ENCODE results near the gene LMO4.
A peak's percentile ranks its signal among the peaks of the same experiment; 100 is the strongest.

Gene LMO4, protein sequence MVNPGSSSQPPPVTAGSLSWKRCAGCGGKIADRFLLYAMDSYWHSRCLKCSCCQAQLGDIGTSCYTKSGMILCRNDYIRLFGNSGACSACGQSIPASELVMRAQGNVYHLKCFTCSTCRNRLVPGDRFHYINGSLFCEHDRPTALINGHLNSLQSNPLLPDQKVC

DNA sequence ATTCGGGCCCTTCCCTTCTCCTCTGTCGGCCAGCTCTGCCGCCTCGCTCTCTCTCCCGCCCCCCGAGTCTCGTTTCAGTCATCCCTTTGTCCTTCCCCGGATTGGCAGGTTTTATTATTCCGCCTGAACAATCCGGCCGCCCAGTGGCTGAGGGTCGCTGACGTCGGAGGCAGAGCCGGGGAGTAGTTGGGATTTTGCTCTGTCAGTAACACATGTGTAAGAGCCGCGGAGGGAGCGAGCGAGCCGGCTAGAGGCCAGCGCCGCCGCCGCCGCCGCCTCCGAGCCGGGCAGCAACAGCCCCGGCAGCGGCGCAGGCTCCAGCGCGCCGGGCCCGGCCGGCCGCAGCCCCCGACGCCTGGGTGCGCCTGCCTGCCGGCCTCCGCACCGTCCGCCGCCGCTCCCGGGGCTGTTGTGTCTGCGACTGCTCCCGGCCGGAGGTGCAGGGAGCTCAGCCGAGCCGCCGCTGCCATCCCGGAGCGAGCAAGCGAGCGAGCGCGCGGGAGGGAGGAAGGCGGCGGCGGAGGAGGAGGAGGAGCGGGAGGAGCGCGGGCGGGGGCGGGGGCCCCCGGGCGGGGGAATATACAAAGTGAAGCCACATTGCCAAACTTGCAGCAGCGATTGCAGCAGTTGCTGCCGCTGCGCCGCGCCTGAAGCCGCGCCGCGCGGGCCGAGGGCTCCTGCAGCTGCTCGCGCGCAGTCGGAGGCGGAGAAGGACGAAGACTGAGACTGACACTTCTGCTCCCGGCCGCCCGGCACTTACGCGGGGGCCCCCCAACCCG is at the start of gene LMO4:
TSS of gene LMO4 (plus strand) at position 609 of the 779 bp plus-strand sequence. CDS start 3,136 bp downstream, outside the sequence.
- peak; percentile 96 for DNase-seq

DNA sequence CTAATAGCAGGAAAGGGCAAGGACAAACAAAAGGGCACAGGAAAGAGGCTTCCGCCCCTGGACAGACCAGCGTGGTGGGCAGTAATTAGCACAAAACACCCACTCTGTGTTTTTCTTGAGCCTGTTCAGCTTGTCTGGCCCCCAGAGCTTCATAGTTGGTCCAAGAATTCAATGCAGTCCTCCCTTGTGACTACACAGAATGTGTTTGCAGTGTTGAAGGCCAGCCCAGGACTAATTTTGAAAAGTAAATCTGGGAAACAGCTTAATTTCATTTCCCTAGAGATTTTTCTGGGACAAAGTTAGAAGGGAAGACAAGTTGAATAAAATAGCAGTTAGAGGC is 49.2 kb upstream of the LMO4 start:
- no peak for DNase-seq

DNA sequence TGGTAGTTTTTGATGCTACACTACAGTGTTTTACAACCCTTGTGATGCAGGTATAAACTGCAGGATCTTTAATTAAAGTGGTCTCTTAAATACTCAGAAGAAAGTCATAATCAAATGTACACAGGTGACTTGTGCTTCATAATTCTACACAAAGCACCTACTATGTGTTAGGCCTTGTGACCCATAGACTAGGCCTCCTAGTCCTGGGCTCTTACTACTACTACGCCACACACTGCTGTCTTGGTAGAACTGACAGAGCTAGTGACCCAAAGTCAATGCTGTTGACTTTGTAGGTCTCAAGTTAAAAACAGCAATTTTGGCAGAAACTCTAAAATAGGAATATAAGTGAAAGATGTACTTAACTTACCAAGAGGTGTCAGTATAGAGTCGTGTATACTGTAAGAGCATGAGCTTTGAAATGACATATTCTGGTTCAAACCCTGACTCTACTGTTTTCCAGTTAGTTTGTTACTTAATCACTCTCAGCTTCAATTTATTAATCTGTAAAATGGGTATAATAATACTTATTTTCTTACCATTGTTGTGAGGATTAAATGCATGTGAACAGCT is 48.6 kb upstream of the LMO4 start:
- DNase-seq = no peak

DNA sequence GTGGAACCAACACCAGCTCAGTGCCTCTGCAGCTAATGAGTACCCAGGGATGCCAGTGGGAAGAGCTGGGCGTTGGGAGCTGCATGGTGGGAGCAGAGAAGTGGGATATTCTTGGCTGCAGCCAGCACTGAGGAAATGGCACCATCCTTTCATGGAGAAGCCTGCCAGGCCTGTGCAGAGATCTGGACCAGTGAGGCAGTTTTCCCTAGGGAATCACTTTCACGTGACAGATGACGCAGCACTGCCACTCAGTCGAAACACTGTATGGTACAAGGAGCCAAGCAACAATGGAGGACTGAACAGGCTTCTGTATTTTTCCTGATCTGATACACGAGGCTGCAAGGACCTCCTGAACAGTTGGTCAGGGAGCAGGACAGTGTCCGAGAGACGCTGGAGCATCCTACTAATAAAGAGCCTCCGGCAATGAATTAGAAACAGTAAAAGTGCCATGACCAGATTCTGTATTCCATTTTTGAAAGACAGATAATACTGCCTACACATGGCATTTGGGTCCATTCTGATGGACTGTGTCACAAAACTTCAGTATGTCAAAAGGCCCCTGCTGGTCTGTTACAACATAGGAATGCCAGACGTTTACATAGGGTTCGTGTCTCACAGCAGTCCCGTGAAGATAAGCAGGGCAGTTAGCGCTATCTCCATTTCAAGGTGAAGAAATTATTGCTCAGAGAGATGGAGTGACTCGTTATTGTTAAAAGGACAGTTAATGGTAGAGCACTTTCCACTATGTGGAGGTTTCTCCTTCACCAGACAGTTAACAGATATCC is 44.0 kb upstream of the LMO4 start:
- DNase-seq = no peak

DNA sequence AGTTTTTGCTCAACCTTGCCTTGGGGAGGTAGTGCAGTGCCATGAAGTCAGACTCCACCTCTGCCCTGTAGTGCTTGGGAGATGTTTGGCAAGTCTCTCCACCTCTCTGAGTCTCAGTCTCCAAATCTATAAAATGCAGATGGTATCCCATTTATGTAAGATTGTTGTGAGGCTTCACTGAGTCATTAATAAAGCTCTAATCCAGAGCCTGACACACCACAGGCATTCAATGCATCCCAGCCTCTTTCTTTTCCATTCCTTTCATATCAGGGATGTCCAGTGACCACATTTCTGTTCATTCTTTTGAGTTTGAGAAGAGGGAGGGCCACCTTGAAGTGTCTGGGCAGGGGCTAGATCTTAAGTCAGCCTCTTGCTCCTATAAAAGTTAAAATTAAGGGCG is 37.6 kb upstream of the LMO4 start:
- DNase-seq = no peak

DNA sequence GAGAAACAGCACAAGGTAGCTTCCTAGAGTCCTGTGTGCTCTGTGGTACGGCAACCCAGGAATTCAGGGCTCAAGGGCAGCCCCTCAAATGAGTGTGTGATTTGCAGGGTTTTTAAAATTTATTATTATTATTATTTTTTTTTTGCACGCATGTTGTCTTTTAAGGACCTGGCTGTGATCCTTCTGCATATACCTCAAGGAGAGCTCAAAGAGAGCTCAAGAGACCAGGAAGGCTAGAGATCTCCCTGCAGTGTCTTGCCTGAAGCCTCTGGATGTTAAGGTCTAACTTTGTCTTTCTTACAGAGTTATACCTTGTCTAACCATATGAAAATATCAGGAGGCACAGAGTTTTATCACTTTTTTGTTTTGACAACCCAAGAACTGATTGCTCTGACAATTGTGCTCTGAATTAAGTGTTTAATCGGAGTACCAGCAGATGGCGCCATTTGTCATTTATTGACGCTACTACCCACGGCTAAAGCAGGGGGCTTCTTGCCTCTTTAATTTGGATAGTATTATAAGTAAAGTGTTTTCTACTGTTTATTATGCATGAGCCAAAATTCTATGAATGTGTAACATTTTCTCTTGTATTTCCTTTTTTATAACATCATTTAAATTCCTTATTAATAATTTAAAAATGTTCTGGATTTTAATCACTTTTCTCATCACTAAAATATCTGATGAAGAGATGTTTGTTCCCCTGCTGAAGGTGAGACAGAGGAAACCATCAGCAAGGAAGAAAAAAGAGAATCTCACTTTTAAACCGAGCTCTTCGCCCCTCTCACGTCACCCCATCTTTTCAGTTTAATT is 35.8 kb upstream of the LMO4 start:
- DNase-seq = peak; percentile 62

DNA sequence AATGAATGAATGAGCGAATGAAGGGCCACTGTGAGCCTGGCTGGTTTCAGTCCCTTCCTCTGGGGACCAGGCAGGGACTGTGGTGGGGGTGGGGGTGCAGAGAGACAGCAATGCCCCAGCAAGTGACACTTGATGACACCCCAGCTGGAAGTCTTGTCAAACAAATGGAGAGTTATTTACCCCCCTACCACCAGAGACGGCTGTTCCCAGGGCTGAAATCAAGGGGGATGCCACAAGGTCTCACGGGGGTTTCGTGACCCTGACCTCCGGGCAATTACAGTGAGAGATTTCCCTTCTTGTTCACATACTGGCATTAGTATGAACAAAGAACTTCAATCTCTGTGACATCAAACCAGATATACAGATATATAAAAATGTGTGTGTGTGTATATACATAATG is 34.0 kb upstream of the LMO4 start:
- DNase-seq = no peak

DNA sequence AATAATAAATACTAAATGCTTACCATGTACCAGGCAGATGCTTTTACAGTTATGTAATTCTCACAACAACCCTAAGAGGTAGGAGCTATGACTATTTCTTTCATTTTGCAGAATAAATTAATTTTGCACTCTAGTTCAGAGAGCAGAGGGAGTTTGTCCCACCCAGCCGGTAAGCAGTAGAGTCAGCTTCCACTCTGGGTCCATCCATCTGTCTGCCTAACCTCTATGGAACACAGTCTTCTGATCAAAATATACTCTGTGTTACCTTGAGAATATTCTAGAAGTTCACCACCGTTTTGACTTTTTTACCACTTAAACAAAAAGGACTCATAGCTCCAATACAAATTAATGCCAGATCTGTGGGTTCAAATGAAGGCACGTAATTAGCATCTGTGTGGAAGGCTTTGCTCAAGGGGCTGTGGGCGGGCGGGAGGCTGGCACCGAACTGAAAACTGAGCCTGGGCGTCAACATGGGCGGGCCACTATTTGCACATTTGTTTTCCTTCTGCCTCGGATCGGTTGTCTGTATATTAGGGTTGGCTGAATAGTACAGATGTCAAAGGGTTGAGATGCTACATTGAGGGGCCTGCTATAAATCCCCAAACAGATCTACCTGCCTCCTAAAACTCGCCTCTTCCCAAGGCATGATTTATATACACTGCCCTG is 33.1 kb upstream of the LMO4 start:
- no peak for DNase-seq

DNA sequence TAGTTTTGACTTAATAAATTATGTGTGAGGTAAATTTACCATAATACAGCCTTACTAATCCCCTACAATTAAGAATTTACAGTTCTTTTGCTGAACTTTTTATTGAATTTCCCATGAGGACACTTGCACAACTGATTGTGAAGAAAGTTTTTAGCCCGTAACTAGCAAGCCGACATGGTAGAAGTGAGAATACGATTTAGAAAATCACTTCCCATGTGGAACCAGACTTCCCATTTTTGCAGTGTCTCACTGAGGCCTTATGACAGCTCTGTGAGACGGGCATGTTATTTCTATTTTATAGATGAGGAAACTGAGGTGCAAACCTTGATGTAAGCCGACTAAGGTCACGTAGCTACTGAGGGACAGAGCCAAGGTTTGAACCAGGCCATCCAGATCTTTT is 32.5 kb upstream of the LMO4 start:
- no peak for DNase-seq

DNA sequence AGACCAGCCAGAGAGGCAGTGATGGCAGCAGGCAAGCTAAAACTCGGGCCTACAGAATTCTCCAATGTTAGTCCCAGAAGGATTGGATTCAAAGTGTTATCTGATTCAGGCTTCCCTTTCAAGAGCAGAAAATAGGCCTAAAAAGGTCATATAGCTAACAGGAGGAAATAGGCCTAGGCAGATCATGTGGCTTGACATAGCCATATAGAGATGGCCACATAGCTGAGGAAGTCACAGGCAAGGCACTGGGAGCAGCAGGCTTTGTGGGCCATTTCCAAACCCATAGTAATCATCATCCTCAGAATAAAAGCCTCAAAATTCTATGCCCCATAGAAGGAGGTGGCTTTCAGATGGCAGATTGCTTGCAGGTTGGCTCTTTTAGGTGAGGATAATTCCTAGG is 29.0 kb upstream of the LMO4 start:
- DNase-seq = no peak

DNA sequence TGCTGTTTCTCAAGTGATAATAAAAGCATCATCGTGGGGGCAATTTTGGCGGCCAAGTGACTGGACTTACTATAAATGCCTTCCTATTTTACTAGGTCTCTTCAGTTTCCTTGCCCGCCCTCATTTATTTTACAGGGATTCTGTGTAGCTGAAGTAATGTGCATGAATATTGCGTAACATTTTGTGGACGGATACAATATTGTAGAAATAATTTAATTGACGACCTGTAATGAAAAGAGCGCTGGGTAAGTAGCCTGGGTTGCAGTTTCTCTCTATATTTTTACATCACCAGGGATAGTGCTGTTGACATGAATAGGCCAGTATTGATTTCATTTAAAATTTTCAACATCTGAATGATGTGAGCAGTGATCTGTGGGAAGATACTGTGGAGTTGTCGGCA is 28.1 kb upstream of the LMO4 start:
- DNase-seq = no peak

DNA sequence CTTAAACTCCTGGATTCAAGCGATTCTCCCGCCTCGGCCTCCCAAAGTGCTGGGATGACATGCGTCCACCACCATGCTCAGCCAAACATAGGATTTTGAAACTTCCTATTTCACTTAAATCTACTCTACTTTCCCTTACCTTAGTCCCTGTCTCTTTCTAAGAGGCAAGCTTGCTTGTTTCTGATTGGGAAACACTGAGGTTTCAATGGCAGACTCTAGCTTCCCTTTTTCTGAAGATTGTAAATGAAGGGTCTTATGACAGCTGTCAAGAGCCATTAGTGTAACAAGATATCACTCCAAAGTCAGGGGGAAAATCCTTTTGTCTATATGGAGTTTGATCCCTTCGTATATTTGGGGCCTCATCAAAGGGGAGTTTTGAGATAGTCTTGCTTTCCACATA is 23.5 kb upstream of the LMO4 start:
- no peak for DNase-seq

DNA sequence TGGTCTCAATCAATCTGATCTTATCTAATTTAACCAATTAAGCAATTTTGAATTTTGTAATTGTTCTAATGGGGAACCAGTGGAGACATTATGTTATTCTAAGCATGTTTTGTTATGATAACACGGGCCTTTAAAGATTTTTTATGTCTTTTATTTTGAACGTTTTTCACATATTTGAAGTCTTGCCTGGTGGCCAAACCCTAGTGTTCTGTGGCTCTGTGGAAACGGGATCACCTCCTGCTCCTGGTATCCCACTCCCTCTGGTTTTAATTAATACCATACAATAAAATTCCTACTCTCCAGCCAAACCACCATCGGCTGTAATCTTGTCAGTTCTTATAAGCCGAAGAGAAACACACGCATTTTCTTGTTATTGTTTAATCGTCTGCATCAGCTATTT is 22.9 kb upstream of the LMO4 start:
- DNase-seq = no peak

DNA sequence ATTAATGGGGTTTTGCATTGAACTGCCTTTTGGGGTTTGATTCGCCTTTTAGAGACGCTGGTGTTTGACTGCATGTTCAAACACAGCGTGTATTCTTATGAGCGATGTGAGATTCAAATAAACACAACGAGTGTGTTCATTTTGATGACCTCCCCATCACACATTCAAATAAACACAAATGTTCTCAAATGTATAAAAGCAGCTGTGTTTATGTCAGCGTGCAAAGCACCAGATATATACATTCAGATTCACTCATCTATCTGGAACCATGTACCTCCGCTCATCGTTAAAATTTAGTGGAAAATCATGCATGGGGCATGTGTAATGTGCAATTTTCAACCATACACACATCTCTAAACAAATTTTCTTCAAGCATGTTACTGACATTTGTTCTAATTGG is 21.4 kb upstream of the LMO4 start:
- DNase-seq = no peak

DNA sequence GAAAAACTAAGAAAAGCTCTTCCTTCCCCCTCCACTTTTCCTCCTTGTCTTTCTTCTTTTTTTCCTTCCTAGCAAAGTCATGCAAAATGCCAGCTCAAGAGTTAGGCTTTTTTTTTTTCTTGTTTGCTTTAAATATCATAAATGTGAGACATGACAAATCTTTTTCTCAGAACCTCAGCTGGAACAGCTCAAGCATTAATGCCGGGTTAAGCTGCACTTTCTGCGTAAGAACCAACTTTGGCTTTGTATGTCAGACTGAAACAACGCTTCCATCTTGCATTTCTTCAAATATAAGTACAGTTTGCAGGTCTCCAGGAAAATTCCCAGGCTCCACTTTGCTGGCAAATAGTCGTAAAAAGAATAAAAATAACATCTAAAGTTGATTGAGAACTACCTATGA is 20.7 kb upstream of the LMO4 start:
- DNase-seq = no peak

DNA sequence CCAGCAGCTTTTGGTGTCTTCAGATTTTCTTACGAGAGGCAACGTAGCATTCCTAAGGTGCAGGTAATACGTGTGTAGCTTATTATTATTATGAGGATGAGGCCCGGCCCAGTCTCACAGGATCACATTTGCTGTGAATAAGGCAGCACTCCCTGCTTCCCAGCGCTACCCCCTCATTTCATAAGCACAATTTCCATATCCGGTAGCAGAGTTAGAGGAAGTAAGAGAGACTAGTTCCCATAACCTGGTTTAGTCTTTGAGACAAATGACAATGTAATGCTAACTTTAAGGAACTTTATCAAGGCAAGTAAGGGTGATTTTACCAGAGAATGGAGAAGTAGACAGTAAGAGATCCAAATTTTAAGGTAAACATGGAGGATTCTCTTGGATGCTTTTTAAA is 14.6 kb upstream of the LMO4 start:
- DNase-seq = no peak

DNA sequence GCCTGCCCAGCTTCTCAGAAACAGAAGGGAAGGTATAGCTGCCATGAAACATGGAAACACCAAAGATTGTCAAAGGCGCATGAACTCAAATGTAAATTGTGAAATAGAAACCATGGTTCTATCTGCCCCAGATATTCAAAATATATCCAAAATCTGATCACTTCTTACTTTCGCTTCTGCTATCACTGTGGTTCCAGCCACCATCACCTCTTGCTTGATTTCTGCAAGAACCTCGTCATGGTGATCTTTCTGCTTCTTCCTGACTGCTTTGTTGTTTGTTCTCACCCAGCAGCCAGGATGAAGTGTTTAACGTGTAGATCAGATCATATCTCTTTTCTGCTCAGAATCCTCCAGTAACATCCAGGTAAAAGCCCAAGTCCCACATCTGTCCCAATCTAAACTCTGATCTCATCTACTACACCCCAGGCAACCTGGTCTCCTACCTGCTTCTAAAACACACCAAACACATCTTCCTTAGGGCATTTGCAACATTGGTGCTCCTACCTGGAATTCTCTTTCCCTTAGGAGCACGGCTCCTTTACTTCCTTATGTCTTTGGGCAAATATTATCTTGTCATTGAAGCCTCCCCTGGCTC is 10.5 kb upstream of the LMO4 start:
- DNase-seq = no peak

DNA sequence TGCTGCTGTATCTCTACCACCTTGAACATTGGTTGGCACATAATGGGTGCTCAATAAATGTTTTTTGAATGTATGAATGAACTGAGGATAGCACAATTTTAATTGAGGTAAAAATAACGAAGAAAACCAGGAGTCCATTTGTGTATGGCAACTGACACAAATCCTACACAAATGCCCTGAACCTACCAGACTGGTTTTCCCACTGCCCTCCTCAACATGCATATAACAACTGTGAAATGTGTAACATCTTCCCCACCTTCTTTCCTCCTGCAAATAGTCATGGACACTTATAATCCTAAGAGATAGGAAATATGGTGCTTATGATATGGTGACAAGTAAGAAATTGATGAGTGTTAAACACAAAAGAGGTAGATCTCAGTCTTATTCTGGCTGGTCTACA is 9.9 kb upstream of the LMO4 start:
- no peak for DNase-seq

DNA sequence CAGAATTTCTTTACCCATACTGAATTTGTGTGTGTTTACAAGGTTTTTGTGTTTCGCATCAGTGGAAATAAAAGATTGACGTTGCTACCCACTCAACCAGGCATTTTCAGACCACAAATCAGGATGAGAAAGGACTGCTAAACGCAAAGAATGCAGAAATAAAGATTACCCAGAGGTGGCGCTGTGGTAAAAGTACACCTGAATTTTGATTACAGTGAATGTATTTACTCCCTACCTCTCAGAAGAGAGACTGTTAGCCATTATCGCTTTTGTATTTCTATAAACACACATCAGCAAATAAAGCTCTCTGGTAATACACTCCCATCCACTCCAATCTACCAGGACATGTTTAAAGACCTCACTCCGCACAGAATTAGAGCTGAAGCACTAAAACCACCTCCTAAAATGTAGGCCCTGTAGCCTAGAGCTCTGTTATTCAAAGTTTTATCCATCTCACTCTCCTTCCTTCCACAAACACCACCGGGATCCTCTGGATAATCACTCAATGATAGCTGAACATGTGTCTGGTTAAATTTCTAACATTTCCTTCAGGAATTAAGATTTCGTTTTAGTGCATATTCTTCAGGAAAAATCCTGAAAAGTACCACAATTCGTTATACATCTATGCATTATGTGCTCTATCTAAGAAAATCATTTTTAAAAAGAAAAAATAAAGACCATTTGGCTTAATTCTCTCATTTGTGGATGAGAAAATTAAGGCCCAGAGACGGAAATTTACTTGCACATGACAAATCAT is 2.5 kb upstream of the LMO4 start:
- DNase-seq = peak; percentile 68

DNA sequence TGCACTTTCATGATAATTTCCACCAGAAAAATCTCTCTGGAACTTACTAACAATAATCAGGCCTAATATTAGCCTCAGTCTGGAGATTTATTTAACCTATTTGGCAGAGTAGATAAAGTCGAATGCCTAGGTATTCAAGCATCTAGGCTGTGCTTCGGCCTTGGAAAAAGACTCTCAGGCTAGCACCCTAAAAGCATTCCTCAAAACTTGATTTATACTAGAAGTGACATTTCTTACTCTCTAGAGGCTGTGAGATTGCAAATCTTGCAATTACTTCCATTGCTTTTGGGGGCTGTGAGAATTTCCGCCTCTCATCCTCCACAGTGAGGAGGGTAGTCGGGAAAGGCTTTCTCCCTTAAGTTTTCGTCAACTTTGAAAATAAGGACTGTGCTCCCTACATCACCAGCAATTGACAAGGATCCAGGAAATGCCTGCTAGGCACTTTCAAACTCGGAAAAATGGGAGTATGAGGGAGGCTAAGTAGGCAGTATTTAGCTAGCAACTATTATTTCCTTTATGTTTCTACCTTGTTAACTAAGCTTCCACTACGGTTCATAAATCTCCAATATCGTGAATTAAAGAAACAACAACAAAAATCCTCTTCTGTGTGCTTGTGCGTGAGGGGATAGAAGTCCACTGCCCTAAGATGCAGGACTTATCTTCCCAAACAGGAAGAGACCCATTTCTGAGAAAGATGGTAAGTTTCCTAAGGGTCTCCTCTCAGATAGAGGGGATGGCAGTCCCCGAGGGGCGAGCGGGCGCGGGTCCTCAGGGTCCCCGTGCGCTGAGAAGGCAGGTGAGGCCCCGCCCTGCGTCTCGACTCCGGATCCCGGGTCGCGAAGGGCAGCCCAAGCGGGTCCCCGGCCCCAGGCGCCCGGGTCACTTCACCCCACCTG is 1.1 kb upstream of the LMO4 start:
- no peak for DNase-seq
